Measurements from ENCODE around the gene UBAP2.
"Not testable (repeated sequence)": the region's sequence is repeated elsewhere in the genome, so short reads cannot be mapped to it uniquely, and the experiment has no call there.

UBAP2 gene

GRCh38 chr9:33964086-33964768 lies 84.5 kb downstream of the UBAP2 start:
- no peak overlapping the region for H3K4me3 ChIP-seq (ENCODE audit: control insufficient read depth, low read depth, low read length)
- DNase-seq (ENCODE audit: low read depth), result no peak
- TF ChIP-seq CTCF (IDR thresholded peaks at IDR 0.05; ENCODE audit: control insufficient read depth, insufficient read depth, low read depth, low read length, missing control alignments), result no peak

- not testable (repeated sequence) for DNase-seq (ENCODE audit: low read depth); H3K4me3 ChIP-seq (ENCODE audit: control insufficient read depth, low read depth, low read length)
These were observed 86.2 kb downstream of the UBAP2 start for GRCh38 chr9:33962468-33962867.

GRCh38 chr9:33959725-33960124 lies 89.0 kb downstream of the UBAP2 start:
- no peak for TF ChIP-seq CTCF (IDR thresholded peaks at IDR 0.05; ENCODE audit: control insufficient read depth, insufficient read depth, low read depth, low read length, missing control alignments)
- no peak for DNase-seq (ENCODE audit: low read depth)
- no peak overlapping the region for H3K4me3 ChIP-seq (ENCODE audit: control insufficient read depth, low read depth, low read length)

GRCh38 chr9:33956544-33956943 lies 92.1 kb downstream of the UBAP2 start:
- DNase-seq (ENCODE audit: low read depth), result no peak
- no peak for TF ChIP-seq CTCF (IDR thresholded peaks at IDR 0.05; ENCODE audit: control insufficient read depth, insufficient read depth, low read depth, low read length, missing control alignments)
- no peak overlapping the region for H3K4me3 ChIP-seq (ENCODE audit: control insufficient read depth, low read depth, low read length)

- DNase-seq (ENCODE audit: low read depth), result no peak
- no peak overlapping the region for H3K4me3 ChIP-seq (ENCODE audit: control insufficient read depth, low read depth, low read length)
- TF ChIP-seq CTCF (IDR thresholded peaks at IDR 0.05; ENCODE audit: control insufficient read depth, insufficient read depth, low read depth, low read length, missing control alignments), result no peak
These were observed 96.6 kb downstream of the UBAP2 start for GRCh38 chr9:33952066-33952465.

- TF ChIP-seq CTCF (IDR thresholded peaks at IDR 0.05; ENCODE audit: control insufficient read depth, insufficient read depth, low read depth, low read length, missing control alignments), result no peak
- DNase-seq (ENCODE audit: low read depth), result no peak
- no peak overlapping the region for H3K4me3 ChIP-seq (ENCODE audit: control insufficient read depth, low read depth, low read length)
These were observed 98.3 kb downstream of the UBAP2 start for GRCh38 chr9:33950371-33950770.

- H3K4me3 ChIP-seq (ENCODE audit: control insufficient read depth, low read depth, low read length), result no peak overlapping the region
- TF ChIP-seq CTCF (IDR thresholded peaks at IDR 0.05; ENCODE audit: control insufficient read depth, insufficient read depth, low read depth, low read length, missing control alignments), result no peak
- DNase-seq (ENCODE audit: low read depth), result peak; percentile 94
These were observed 101.7 kb downstream of the UBAP2 start for GRCh38 chr9:33946779-33947535.

Measured in AG09309 (cell line).